Stimulated activated CD4-positive, alpha-beta T cell treated with anti-CD3 and anti-CD28 coated beads, TNF-alpha, amount 100 ng/mL, for 24 hours (primary cell): ENCODE results near the gene ALG14.
"Not testable (repeated sequence)": the region's sequence is repeated elsewhere in the genome, so short reads cannot be mapped to it uniquely, and the experiment has no call there.

Source experiments
- DNase-seq, 3 experiments: peaks; one replicate each; pipeline ENCODE4 v3.0.0-alpha.2; 2020; ENCODE audit warnings: low read depth in 3 of 3

Gene ALG14

DNA sequence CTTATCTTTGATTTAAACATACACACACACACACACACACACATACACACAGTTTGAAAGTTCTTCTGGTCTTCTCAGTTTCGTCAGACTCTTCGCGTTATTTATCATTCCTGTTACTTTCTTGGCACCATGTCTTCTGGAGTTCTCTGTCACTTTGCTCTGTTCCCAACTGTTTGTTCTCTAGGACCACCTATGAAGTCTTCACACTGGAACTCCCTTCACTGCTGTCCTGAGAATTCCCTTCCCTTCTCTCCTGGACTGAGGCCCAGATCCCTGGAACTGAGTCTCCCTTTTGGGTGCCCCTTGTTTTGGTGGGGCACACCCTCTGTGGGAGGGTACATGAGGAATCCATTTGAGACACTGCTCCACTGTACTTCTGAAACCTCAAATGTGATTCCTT, 30.5 kb downstream of the ALG14 start:
- no peak for DNase-seq

DNA sequence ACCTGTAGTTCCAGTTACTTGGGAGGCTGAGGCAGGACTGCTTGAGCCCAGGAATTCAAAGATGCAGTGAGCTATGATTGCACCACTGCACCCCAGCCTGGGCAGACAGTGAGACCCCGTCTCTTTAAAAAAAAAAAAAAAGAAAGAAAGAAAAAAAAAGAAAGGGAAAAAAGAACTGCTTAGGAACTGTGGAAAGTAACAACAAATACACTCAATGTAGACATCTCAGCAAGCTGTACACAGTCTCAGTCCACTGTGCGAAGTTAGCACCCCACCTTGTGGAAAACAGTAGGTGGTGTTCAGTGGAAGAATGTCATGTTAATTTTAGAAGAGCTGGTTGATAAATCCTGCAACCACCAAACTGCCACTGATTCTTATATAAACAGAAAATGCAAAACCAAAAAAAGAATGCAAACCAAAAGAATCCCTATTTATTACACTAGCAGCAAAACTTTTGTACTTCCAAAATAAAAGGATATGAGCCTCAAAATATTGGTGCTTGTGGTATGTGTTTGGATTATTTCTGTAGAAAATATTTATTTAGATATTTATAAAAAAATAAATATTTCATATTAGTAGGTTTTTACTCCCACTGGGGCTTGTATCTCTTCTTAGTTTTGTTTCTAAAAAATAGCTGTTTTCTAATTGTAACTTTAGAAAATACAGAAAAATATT, 31.1 kb downstream of the ALG14 start:
- no peak for DNase-seq

DNA sequence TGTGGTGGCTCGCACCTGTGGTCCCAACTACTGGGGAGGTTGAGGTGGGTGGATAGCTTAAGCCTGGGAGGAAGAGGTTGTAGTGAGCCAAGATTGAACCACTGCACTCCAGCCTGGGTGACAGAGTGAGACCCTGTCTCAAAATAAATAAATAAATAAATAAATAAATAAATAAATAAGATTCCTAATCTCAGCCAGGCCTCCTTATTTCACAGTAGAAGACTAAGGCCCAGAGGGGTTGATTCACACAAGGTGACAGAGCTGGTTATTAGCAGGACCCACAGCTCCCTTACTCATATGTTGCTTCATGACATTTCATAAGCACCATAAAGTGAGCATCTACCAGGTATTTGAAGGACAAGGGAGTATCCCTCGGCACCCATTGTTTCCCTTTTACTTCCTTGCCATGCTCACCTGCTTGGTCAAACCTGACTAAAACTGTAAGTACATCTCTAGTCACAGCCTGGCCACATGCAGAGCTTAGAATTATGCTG, 32.7 kb downstream of the ALG14 start:
- DNase-seq, result no peak

DNA sequence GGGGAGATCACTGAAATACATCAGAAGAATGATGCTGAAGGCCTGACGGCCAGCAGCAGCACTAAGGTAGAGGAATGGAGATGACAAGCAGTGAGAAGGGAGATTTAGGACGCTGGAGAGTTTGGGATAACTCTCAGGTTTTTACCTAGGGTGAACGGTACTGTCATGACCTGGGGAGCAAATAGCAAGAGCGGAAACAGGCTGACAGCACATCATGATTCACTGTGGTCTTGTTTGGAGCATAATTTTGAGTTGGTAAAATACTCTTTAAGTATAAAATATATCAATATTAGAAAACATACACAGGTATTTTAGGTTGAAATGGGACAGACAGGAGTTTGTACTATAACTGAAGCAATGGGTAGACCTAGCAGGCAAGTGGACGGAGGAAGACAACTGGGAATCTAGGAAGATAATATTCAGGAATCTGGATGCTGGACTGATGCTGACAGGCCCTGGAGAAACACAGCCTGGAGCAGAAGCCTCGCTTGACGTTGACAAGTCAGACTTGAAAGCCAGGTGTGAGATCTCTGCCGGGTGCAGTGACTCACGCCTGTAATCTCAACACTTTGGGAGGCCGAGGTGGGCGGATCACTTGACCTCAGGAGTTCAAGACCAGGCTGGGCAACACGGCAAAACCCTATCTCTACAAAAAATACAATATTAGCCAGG, 33.3 kb downstream of the ALG14 start:
- DNase-seq, result no peak

DNA sequence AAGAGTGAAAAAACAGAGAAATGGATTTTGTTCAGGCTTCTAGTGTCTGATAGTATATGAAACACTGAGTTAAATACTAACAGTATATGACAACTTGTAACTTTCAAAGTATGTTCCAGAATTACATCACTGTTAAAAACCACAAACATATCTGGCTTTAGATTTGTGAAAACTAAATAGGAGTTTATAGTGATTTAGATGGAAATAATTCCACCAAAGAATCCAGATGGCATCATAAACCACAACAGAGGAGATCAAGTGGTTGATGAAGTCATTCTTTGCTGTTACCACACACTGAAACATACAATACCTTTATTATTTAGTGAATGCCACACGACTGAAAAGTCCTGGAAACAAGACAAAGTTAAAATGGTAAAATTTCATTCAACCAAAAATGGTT, 37.2 kb downstream of the ALG14 start:
- no peak for DNase-seq

DNA sequence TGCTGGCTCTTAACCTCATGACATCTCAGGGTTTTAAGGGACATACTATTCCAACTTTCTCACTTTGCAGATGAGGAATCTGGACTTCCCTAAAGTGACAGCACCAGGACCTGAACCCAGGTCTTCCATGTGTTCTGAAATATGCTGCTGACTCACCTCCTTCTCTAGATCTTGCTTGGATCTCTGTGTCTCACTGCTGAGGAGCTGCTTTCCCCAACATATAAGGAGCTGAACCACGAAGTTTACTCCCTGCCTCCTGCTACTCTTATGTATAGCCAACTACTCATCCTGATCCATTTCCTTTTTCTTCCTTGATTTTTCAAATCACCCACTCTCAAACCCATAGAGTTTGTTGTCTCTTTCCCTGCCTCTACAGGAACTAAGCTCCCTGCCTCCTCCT, 38.2 kb downstream of the ALG14 start:
- DNase-seq, result no peak

DNA sequence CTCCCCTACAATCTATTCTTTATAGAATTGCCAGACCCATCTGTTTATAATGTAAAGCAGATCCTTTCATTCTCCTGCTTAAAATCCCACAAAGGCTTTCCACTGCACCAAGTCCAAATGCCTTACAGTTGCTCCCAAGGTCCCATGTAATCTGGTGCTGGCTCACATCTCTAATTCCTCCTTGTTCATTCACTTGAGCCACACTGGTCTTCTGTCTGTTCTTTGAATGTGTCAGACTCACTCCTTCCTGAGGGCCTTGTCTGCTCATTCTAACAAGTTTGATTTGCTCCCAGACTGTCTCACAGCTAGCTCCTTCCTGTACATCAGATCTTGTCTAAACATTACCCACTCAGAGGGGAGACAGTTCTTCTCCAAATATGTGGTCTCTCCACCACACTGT, 38.9 kb downstream of the ALG14 start:
- DNase-seq, result no peak

DNA sequence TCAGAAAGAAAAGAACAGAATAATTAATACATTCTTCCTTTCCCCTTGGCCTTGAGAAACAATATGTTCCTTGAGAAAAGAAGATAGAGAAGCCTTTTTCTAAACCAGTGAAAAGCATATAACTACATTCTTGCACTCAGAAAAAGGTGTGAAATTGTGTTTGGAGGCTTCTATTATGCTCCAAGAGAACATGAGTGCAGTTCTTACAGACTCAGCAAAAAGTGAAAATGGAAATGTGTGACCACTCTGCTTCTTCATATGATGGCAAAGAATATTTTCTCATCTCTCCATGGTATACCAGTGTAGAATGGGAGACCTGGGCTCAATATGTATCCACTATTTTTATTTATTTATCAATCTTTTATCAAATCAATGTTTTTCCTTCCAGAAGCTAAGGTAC, 43.2 kb downstream of the ALG14 start:
- no peak for DNase-seq

DNA sequence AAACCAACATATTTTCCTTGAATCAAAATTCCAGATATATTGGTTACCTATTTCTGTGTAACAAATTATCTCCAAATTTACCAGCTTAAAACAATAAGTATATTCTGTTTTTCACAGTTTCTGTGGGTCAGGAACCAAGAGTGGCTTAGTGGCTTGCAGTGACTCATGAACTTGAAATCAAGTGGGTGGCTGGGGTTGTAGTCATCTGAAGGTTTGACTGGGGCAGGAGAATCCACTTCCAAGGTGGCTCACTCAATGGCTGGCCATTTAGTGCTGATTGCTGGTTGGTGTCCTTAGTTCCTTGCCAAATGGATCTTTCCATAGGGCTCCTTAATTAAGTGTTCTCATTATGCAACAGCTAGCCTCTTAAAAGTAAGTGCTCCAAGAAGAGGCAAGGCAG, 43.8 kb downstream of the ALG14 start:
- no peak for DNase-seq

DNA sequence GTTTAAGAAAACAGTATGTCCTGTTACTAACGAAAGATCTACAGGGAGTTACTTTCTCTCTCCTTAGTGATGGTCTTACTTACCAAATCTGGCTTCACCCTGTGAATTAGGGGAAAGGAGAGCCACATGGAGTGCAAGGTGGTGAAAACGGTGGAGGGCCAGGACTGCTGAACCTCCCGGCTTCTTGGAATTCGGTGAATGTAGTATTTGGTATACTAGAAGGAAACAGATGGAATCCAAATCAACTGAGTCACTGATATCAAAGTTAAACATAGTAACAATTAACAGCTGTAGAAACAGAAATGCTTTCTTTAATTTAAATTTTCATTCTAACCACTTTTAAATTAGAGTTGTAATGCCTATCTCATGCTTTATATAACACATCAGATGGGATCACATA, 45.7 kb downstream of the ALG14 start:
- DNase-seq, result no peak

DNA sequence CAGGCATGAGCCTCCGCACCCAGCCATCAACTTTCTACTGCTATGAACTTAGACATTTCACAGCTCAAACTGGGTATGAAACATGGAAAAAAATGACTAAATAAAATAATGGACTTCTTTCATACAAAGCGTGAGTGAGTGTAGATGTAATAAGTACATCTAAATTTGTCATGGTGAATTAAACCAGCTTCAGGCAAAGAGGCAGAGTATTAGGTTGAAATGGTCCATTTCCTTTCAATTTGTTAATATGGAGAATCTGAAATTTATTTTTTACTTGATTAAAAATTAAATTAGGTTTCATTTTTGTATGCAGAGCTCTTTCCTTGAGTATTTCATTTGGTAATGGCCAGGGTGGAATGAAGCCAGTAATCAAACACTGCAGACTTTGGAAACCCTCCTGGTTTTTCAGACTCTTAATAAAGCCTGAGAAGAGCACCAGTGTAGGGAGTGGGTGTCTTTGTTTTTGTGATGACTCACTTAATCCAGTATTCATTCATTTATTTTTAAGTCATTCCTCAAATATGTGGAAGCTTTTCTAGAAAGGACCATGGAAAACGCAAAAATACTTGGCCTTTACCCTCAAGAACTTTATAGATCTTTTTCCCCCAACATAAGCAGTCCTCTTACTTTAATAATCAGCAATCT, 49.2 kb downstream of the ALG14 start:
- DNase-seq, result no peak

DNA sequence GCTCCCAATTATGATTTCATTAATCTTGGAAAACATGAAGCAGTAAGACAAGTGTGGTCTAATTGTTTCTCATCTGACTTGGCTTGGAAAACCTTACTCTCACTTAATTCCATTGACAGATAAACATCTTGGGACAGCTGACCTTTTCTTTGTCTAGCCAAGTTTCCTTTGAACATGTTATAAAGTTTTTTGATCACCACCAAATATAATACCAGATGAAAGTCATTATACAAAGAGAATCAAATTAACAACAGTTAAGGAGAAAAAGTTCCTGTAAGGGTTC, 50.2 kb downstream of the ALG14 start:
- no peak for DNase-seq

DNA sequence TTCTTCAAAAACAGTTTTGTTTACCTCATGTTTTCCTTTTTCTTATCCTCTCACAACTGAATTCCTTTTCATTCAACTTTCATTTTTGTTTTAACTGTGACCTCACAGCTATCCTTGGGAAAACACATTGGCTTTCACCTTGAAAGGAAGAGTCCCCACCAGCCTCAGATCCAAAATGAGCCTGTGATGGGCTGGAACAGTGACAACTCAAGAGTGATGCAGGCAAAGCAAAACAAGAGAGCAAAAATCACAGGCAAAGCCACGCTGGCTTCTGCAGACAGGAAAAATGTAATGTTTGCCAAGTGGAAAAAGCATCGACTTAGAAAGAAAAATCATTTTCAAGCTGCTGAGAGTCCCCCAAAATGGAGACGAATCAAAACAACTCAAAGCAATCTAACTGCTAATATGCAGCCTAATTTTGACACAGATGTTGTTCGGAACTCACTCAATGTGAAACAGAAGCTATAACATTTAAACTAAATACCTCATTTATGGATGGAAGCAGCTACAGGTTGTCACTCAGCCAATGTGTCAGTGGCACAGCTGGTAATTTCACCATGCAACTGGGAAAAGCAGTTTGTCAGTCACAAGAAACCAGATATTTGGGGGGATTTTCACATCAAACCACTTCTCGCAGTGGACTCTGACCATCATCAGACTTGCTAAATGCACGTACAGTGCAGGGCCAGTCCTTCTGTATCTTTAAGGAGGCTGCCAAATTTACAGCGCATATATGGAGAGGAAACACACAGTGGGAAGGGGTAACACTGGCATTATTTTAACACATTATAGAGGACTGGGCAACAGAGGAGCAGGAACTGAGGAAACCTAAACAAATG, 50.7 kb downstream of the ALG14 start:
- DNase-seq, result no peak

DNA sequence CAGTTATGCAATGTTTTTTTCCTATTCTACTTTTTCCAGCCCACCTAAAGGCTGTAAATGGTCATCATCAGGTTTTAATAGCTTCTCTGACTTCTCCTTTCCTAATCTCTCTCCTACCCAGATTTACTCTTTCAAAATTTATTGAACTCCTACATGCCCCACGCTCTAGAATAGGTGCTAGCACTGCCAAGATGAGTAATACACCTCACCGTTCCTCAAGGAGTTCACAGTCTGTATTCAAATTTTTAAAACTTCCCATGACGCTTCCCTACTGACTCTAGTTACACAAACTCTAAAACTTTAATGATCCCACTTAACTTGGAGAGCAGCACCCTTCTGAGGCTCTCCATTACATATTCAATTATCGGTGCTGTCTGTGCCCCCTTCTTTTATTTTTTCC, 51.6 kb downstream of the ALG14 start:
- no peak for DNase-seq

DNA sequence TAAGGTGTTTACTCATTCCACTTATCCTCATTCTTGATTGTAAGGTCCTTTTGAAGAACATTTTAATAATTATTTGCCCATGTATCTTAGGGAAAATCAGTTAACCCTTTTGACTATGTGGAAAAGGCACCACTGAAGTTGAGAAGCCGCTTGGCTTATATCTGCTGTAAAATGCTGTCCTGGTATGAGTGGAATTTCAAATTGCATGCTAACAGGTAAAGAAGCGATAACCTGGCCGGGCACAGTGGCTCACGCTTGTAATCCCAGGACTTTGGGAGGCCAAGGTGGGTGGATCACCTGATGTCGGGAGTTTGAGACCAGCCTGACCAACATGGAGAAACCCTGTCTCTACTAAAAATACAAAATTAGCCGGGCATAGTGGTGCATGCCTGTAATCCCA, 53.3 kb downstream of the ALG14 start:
- not testable (repeated sequence) for DNase-seq

DNA sequence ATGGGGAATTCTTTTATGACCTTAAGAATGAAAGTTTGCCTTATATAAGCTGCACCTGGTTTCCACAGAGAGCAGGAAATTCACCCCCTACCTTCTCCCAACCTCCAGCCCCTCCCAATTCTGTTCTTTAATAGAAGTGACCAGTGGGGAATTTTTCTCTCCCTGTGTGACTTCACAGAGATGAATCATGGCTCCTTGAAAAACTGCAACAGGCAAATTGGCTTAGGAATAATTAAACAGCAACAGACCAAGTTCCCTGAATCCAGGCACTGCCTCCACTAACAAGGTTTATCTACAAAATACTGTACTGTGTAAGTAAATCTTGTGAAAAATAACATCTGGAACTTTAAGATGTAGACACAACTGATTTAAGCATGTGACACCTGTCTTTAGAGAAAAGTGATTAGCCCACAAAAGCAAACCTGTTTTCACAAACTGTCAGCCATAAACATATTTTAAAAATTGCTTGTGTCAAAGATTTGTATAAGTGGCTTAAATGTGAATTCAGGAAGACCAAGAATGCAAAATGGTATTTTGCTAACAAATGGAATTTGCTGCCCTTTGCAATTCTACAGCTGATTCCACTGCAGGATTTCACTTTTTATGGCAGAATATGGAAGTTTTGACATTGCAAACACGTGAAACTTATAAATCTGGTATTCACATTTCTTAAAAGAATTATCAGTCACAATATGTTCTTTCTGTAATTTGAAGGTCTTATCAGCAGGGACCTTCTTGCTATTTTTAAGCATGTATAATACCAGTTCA, 54.0 kb downstream of the ALG14 start:
- DNase-seq, result no peak

DNA sequence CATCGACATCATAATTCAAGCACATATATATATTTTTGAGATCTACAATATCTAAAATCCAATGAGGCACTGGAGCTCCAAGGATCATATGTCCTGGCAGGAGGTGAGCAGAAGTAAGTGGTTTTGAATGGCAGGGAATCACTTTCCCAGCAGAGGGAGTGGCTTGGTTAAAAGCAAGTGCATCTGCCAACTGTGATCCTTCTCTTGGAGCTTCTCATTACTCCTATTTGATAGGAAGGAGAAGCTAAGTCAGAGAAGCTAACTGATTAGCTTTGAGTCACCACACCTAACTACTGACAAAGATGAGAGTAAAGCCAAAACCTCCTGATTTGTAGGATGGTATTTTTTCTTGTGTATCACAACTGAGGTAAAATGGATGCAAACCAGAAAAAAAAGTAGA, 55.0 kb downstream of the ALG14 start:
- no peak for DNase-seq

DNA sequence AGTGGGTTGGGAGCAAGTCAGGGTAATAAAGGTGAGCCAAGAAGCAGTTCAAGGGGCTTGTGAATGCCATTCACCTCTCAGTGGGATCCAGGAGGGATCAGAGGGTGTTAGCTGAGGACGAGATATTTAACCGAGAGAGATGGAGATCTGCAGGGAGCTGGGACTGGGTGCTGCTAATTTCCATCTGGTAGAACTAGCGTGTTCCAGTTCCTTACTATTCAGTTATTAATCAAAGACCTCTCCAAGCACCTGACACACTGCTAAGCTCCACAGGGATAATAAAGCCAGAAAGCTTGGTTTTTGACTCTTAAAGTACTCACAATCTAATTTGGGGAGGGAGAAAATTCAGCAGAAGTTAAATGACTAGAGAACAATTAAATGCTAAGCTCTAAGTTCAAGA, 57.7 kb downstream of the ALG14 start:
- DNase-seq, result no peak

DNA sequence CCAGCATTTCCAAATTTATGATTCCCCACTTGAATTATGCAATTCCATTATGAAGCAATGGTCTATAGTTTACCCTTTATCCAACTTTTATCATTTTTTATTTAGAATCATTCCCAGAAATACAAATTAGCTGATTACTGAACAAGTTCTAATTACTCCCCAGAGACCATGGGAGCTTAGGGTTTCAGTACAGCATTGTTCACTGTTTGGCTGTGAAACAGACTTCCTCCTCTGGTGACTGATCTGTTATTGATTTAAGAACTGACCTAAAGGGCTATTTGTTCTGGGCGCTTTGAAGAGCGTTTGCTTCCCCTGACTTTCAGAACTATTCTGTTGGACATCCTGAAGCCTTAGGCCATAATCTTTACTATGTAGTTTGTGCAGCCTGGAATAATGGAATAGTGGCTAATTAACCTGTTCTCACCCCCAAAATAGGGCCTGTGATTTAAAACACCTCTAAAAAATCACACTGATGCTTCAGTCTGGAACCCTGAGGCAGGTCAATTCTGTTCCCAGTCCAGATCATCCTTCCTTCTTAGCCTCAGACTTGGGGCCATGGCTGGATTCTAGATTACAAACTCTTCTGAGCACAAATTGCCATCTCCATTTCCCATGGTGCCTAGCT, 58.7 kb downstream of the ALG14 start:
- DNase-seq, result no peak

DNA sequence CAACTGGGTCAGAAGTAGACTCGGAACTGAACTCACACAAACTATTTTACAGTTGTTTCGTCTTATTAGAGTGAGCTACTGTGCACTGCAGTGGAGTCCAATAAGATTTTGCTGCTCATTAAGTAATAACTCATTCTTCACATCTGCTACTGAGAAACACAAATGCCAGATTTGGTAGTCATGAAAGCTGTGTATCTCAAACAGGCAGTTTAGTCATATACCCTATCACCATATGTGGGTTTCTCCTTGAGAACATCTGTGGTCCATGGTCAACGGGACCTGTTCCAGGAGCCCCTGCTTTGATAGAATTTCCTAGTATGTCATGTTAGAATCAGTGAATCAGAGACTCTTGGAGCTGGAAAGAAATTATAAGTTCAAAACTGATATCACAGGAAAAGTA, 60.4 kb downstream of the ALG14 start:
- no peak for DNase-seq

DNA sequence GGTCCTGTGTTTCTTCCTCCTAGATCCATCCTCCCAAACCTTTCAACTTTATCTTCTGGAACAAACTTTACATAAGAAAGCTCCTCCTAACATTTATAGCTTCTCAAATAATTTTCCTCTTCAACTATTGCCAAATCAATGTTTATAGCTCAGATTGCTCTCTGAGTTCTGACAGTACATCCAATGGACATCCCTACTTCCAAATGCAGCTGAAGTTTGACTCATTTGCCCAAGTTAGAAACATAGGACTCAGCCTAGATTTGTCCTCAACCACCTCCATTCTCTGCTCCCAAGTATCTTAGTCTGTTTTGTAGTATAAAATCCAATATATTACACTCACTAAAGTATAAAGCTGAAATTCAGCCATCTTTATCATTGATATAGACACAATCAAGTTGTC, 62.6 kb downstream of the ALG14 start:
- no peak for DNase-seq
